ENCODE data around the gene C3orf18. TPM values are rescaled to one million over a fixed set of nuclear protein-coding genes. Genes with fewer than 3 reads are reported as not detected.

C3orf18 gene
- total RNA-seq, 1 experiment from 2014 or later, result 7.1 TPM

- no peaks in the 10 kb centered on the region for H3K9me3 Mint-ChIP-seq
- WGBS (ENCODE audit: extremely low coverage, insufficient read length, low lambda C conversion rate), result no CpG with 5 or more reads among the region's 29 CpGs
Measured at GRCh38 chr3:50612234-50612882, 44.8 kb upstream of the C3orf18 start.

More at GRCh38 chr3:50612234-50612882, 44.8 kb upstream of the C3orf18 start:
- Histone ChIP-seq H3K9me3 (ENCODE audit: control insufficient read depth, low read depth, low read length) (no peaks in the 10 kb centered on the region), H3K18ac (ENCODE audit: insufficient read length, low read depth, low read length) (no peak overlapping the region), H4K20me1 (ENCODE audit: control insufficient read depth, insufficient read depth, insufficient read length) (no peaks in the 10 kb centered on the region), H4K8ac (replicated peaks; ENCODE audit: insufficient read length, low read depth, low read length) (no peak overlapping the region), H3K14ac (ENCODE audit: insufficient read depth, low read length) (no peak overlapping the region), H2BK12ac (ENCODE audit: insufficient read length, low read depth, low read length) (no peak overlapping the region), H3K27me3 (ENCODE audit: insufficient read depth, low read length) (peaks cover 8% of the 10 kb centered on the region; the same call in 1 of the 2 replicates), H4K91ac (ENCODE audit: insufficient read length, low read depth, low read length) (no peak overlapping the region), H2BK120ac (ENCODE audit: low read depth, low read length, poor library complexity, severe bottlenecking) (no peak overlapping the region), H3K9ac (ENCODE audit: extremely low read depth, insufficient read length, low read length) (peak overlapping the region; percentile 21), H3K79me2 (ENCODE audit: insufficient read depth, low read length) (no peaks in the 10 kb centered on the region), H2BK15ac (ENCODE audit: low read depth, low read length) (no peak overlapping the region), H2AFZ (ENCODE audit: low read length) (no peak overlapping the region), H2AK5ac (ENCODE audit: insufficient read length, low read length) (no peak overlapping the region), H3K79me1 (ENCODE audit: insufficient read depth, low read depth, low read length, poor library complexity, severe bottlenecking) (no peaks in the 10 kb centered on the region), H3K27ac (ENCODE audit: insufficient read length, low read depth, low read length) (no peak overlapping the region), H3K4me1 (ENCODE audit: insufficient read depth, low read length) (no peaks in the 10 kb centered on the region), H3K4ac (ENCODE audit: low read depth, low read length) (no peak overlapping the region), H3K56ac (ENCODE audit: insufficient read length, low read depth, low read length) (no peak overlapping the region), H3K4me2 (ENCODE audit: insufficient read depth, insufficient read length, low read length) (peak overlapping the region; percentile 66), H2BK5ac (ENCODE audit: insufficient read length, low read length) (no peak overlapping the region), H3K23me2 (ENCODE audit: insufficient read length, low read depth, low read length, poor library complexity, severe bottlenecking) (peaks cover 23% of the 10 kb centered on the region), H4K5ac (ENCODE audit: insufficient read length, low read depth, low read length) (no peak overlapping the region), H2BK20ac (ENCODE audit: low read depth, low read length, poor library complexity, severe bottlenecking) (no peak overlapping the region), H3K23ac (ENCODE audit: insufficient read length, low read depth, low read length) (no peak overlapping the region), H3T11ph (ENCODE audit: low read length) (no peak overlapping the region)
- H3K36me3 Mint-ChIP-seq (ENCODE audit: insufficient read depth in 1 of 3, low read depth in 3 of 3), result peaks cover 0 to 1% (median 0%) of the 10 kb centered on the region in 3 experiments; a peak in 2 of 7 replicates
- no peak for DNase-seq
- H3K27me3 Mint-ChIP-seq (ENCODE audit: low read depth), result peaks cover 50% of the 10 kb centered on the region
- TF ChIP-seq CTCF (conservative IDR thresholded peaks at IDR 0.05), result no peak
- peak overlapping the region in 1 of 3 experiments; percentile 22; a peak in 1 of 7 replicates for H3K27ac Mint-ChIP-seq
- H3K4me3 Mint-ChIP-seq, result peak overlapping the region; percentile 72 to 83
- H3K4me1 Mint-ChIP-seq, result peaks cover 24 to 26% of the 10 kb centered on the region in 2 experiments

Measured in H9 (cell line).